GM12892 (cell line): Measurements from ENCODE around the gene GNGT2.

Experiments
- POLR2A ChIP-seq: IDR thresholded peaks from 2 replicates; pipeline ENCODE4 v1.6.1; 2011; ENCODE audit warnings: low read depth, low read length, control low read depth
- POLR2AphosphoS5 ChIP-seq: IDR thresholded peaks from 2 replicates; pipeline ENCODE4 v1.6.1; 2011; ENCODE audit warnings: low read depth, low read length, control low read depth
- TAF1 ChIP-seq: IDR thresholded peaks from 2 replicates; pipeline ENCODE4 v1.6.1; 2011; ENCODE audit warnings: low read depth, mild to moderate bottlenecking, control low read depth, low read length, borderline replicate concordance

GRCh38 chr17:49196520-49196919 is 13.9 kb downstream of the GNGT2 start:
- TF ChIP-seq POLR2AphosphoS5 = no peak
- no peak for TF ChIP-seq POLR2A
- TF ChIP-seq TAF1 = no peak
